ENCODE measurements around the gene GNG12. TPM values are rescaled to one million over a fixed set of nuclear protein-coding genes. Genes with fewer than 3 reads are reported as not detected.

Gene GNG12
- total RNA-seq, 1 experiment from 2014 or later, result 60.4 TPM

DNA sequence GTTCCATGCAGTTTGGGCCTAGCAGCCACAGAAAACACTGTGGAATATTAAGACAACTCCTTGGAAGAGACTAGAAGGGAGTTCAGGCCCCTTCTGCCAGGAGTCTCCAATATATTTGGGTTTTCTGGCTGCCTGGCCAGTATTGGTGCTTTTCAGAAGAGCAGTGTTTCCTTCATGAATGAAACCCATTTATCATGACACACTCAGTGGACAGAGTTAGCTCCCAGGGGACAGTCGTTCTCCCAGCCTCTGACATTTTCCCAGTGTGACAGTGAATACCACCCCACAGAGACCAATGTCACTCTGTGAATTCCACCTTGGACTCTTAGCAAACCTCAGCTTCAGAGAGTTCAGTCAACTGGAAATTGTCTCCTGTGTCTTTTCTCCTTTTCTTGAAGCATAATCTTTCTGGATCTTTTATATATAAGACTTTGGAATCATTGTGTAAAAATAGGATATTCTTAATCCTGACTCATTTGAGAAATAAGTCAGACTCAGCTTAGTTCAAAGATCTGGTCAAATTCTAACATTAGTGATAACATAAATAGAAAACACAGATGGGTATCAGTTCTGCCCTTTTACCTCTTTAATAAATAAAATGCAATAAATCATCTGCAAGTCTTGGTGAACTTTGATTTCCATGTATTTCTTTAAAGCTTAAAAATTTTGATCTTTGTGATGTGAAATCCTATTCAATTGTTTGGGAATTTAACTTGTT, 40.4 kb downstream of the GNG12 start:
- no peak for DNase-seq (ENCODE audit: low read depth)
- in situ Hi-C loops (cut with HindIII; ENCODE audit: low pct_unique_long_range_greater_than_20kb, low sequenced_read_pairs), result no loop called here

- no peak for DNase-seq (ENCODE audit: low read depth)
- in situ Hi-C loops (cut with HindIII; ENCODE audit: low pct_unique_long_range_greater_than_20kb, low sequenced_read_pairs), result no loop called here
Measured at GRCh38 chr1:67792103-67792502, 41.2 kb downstream of the GNG12 start.

GRCh38 chr1:67791686-67792085, 41.6 kb downstream of the GNG12 start:
- DNase-seq (ENCODE audit: low read depth), result peak; percentile 44
- in situ Hi-C loops (cut with HindIII; ENCODE audit: low pct_unique_long_range_greater_than_20kb, low sequenced_read_pairs), result no loop called here

GRCh38 chr1:67791261-67791660, 42.0 kb downstream of the GNG12 start:
- in situ Hi-C loops (cut with HindIII; ENCODE audit: low pct_unique_long_range_greater_than_20kb, low sequenced_read_pairs), result no loop called here
- DNase-seq (ENCODE audit: low read depth), result no peak

- no peak for DNase-seq (ENCODE audit: low read depth)
- in situ Hi-C loops (cut with HindIII; ENCODE audit: low pct_unique_long_range_greater_than_20kb, low sequenced_read_pairs), result no loop called here
Measured at GRCh38 chr1:67790201-67790692, 43.0 kb downstream of the GNG12 start.

GRCh38 chr1:67789551-67789950, 43.7 kb downstream of the GNG12 start:
- DNase-seq (ENCODE audit: low read depth), result no peak
- in situ Hi-C loops (cut with HindIII; ENCODE audit: low pct_unique_long_range_greater_than_20kb, low sequenced_read_pairs), result no loop called here

DNA sequence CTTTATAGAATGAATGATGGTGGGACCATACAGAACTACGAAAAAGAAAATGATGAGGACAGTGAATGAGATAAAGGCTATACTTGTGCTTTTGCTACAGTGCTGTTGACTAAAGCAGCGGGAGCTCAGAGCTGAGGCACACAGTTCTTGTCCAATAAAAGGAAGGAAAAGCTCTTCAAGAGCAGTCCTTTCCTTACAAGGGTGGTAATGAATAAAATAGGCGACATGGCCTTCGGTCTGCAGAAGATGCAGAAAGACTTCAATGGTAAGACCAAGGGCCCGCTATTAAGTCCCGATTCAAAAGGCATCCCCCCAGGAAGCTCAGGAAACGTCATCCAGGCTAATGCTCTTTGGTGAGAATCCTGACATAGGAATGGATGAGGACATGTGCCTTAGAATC, 44.4 kb downstream of the GNG12 start:
- no peak for DNase-seq (ENCODE audit: low read depth)

GRCh38 chr1:67788238-67788790, 45.0 kb downstream of the GNG12 start:
- DNase-seq (ENCODE audit: low read depth), result no peak
- in situ Hi-C loops (cut with HindIII; ENCODE audit: low pct_unique_long_range_greater_than_20kb, low sequenced_read_pairs), result no loop called here

More for the DNA sequence above, 44.4 kb downstream of the GNG12 start:
- in situ Hi-C loops (cut with HindIII; ENCODE audit: low pct_unique_long_range_greater_than_20kb, low sequenced_read_pairs), result no loop called here

DNA sequence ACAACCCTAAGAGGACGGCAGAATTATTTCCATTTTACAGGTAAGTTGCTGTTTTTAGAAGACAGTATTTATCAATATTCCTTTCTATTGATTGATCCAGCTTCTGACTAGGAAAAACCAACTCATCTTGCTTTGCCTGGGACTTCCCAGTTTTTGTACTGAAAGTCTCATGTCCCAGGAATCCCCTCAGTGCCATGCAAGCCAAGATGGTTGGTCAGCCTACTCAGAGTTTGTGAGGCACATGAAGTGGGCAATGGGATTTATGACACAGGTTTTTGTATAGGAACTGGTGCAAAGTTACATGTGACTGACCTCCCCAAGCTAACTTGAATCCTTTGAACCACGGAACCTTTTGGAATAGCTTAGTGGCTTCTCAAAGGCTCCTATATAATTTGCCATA, 45.5 kb downstream of the GNG12 start:
- in situ Hi-C loops (cut with HindIII; ENCODE audit: low pct_unique_long_range_greater_than_20kb, low sequenced_read_pairs), result no loop called here
- no peak for DNase-seq (ENCODE audit: low read depth)

GRCh38 chr1:67785847-67786753, 47.2 kb downstream of the GNG12 start:
- no peak for DNase-seq (ENCODE audit: low read depth)
- in situ Hi-C loops (cut with HindIII; ENCODE audit: low pct_unique_long_range_greater_than_20kb, low sequenced_read_pairs), result no loop called here

DNA sequence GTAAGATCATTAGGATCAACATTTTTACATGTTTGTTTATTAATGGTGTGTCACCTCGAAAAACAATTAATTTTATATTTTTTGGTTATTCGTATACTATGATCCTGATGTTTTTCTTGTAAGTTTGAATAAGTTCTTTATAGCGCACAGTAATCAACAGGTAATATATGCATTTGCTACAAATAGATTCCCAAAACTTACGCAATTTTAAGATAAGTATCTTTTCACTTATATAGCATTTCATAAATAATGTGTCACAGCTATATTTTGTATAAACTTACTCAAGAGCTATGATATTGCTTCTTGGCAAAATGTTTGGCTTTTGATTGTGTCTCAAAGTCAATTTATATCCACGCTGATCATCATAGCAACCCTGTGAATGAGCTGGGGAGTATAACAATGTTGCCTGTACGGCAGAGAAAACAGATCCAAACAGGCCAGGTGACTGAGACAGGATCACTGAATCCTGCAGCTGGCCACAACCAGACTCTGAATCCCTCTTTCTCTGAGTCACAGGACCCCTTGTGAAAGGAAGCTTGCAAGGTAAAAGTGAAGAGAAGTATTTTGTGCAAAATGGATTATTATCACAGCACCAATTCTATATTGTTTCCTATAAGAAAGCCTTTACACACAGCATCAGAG, 48.6 kb downstream of the GNG12 start:
- in situ Hi-C loops (cut with HindIII; ENCODE audit: low pct_unique_long_range_greater_than_20kb, low sequenced_read_pairs), result no loop called here
- no peak for DNase-seq (ENCODE audit: low read depth)

GRCh38 chr1:67780637-67781036, 52.6 kb downstream of the GNG12 start:
- in situ Hi-C loops (cut with HindIII; ENCODE audit: low pct_unique_long_range_greater_than_20kb, low sequenced_read_pairs), result no loop called here
- DNase-seq (ENCODE audit: low read depth), result no peak

DNA sequence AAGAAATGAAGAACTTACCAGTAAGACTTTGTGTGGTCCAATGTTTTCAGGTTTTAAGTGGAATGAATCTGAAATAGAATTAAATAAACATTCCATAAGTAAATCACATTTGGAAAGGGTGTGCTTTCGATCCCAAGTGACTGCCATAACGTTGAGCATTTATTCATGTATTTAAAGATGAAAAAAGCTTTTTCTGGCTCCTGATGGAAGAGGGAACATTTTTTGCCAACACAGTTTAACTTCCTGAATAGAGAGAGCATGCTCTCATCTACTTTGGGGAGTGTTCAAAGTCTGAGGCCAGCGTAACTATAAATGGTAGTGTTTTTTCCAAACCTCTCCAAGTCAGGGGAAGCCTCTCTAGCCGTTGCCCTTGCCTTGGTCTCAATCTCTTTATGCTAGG, 55.8 kb downstream of the GNG12 start:
- no peak for DNase-seq (ENCODE audit: low read depth)
- in situ Hi-C loops (cut with HindIII; ENCODE audit: low pct_unique_long_range_greater_than_20kb, low sequenced_read_pairs), result no loop called here

DNA sequence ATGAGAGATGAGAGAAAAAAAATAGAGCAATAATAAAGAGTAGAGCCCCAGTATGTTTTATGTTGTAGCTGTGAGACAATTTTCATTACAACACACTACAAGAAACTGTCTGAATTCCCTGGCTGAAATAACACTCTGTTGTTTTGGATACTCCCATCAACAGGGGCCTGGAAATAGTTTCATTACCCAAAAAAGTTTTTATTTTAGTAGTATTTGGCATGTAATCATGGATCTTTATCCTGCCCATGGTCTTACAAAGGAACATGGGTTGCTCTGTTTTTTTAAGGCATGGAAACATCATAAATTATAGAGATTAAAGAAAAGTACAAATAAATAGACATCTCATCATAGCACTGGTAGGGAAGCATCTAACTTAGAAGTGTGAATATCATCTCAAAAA, 56.3 kb downstream of the GNG12 start:
- in situ Hi-C loops (cut with HindIII; ENCODE audit: low pct_unique_long_range_greater_than_20kb, low sequenced_read_pairs), result no loop called here
- no peak for DNase-seq (ENCODE audit: low read depth)

DNA sequence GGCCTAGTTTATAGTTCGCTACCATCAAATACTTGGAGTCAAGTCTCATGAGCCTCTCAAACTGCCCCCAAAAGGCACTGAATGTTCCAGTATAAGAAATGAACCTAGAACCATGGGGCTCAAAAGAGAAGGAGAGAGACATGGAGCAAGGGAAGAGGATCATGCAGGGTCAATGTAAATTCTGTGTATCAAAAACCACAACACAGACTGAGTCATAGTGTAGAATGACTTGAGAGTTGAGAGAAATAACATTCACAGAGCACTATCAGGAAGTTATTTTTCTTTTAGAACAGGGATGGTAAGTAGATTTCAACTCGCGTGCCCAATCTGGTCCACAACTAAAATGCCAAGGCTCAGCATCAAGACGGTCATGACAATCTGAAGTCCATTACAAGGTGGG, 59.8 kb downstream of the GNG12 start:
- no peak for DNase-seq (ENCODE audit: low read depth)
- in situ Hi-C loops (cut with HindIII; ENCODE audit: low pct_unique_long_range_greater_than_20kb, low sequenced_read_pairs), result no loop called here

GRCh38 chr1:67771749-67772148, 61.5 kb downstream of the GNG12 start:
- in situ Hi-C loops (cut with HindIII; ENCODE audit: low pct_unique_long_range_greater_than_20kb, low sequenced_read_pairs), result no loop called here
- no peak for DNase-seq (ENCODE audit: low read depth)

DNA sequence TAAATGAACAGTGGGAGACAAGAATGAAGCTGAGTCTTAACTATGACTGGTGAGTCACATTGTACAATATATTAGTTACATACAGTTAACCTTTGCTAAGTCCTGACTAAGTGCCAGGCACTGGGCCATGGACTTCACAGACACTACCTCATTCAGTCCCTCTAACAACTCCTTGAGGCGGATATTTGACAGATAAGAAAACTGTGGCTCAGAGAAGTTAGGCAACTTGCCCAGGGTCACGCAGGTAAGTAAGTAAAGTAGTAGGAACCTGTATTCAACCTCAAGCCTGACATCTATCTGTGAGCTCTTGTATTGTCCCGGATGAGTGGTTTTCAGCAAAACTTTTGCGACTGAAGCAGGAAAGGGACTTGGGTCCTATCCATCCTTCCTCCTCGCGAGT, 62.1 kb downstream of the GNG12 start:
- peak; percentile 39 for DNase-seq (ENCODE audit: low read depth)

DNA sequence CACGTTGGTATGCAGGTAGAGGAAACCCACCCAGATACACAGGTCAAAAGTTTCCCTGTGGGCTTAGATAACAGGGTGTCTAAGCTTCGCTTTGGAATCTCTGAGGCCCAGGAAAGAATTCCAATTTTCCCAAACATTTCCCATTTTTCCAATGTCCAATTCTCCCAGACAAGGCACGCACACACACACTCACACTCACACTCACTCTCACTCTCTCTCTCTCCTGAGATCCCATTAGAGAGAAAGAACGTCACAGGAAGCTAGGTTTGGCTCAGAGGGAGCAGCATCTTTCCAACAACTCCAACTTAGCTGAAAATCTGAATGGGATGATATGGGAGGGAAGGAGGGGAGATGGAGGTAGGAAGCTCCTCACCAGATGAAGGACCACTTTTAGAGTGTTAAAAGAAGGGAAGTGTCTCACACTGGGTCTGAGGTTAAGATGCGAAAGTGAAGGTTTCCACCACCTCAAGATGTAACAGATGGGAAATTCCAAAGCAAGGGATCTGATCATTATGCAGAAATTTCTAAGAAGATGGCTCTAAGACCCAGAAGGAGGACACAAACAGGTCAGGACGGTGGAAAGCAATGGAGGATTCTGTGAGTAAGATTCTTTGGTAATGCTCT, 63.5 kb downstream of the GNG12 start:
- in situ Hi-C loops (cut with HindIII; ENCODE audit: low pct_unique_long_range_greater_than_20kb, low sequenced_read_pairs), result no loop called here
- DNase-seq (ENCODE audit: low read depth), result no peak

More for the DNA sequence above, 62.1 kb downstream of the GNG12 start:
- in situ Hi-C loops (cut with HindIII; ENCODE audit: low pct_unique_long_range_greater_than_20kb, low sequenced_read_pairs), result no loop called here
